Stimulated activated CD8-positive, alpha-beta memory T cell treated with anti-CD3 and anti-CD28 coated beads, Interleukin-2, amount 100 ng/mL, for 48 hours (primary cell): ENCODE data around the gene PDE8A.

Source experiments
- DNase-seq, 2 donors: peaks; one replicate each; pipeline ENCODE4 v3.0.0-alpha.2; 2020; ENCODE audit warnings: low read depth in 2 of 2

The PDE8A gene

GRCh38 chr15:85088300-85088699, 106.6 kb downstream of the PDE8A start:
- DNase-seq = no peak

GRCh38 chr15:85089929-85090597, 108.4 kb downstream of the PDE8A start:
- no peak for DNase-seq

DNA sequence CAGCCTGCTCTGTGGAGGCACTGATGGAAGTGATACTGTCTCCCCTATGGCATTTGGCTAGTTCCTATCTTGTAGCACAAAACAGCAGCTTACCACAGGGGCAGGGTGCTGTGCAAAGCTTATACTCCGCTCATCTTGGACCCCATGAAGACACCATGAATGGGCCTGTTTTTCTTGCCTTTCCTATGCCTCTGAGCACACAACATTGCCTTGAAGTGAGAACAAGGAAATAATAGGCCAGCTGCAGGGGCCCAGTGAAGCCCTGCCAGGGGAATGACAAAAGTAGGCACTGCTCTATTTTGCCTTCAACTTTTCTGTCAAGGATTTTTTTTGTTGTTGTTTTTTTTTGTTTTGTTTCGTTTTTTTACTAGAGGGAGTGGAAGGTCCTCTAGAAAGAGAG, 110.3 kb downstream of the PDE8A start:
- DNase-seq = no peak

- DNase-seq = no peak
These were observed 113.0 kb downstream of the PDE8A start for GRCh38 chr15:85094685-85095084.

- DNase-seq = no peak
These were observed 113.9 kb downstream of the PDE8A start for GRCh38 chr15:85095566-85095965.

DNA sequence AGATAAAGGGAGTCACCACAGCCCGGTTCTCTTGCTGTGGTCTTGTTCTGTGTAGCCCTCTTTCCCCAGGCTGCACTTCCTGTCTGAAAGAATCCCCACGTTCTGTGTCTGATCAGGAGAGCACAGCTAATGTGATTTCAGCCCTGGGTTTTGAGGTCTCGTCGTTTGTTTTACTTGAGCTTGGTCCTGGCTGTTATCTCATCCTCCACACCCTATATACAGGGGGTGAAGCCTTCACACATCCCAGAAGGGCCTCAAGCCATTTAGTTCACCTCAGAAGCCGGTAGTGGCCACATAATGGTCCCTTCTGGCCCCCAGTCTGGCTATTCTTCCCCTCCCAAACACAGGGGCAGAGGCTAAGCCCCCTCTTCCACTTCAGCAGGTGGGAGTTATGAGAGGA, 115.6 kb downstream of the PDE8A start:
- DNase-seq = no peak

DNA sequence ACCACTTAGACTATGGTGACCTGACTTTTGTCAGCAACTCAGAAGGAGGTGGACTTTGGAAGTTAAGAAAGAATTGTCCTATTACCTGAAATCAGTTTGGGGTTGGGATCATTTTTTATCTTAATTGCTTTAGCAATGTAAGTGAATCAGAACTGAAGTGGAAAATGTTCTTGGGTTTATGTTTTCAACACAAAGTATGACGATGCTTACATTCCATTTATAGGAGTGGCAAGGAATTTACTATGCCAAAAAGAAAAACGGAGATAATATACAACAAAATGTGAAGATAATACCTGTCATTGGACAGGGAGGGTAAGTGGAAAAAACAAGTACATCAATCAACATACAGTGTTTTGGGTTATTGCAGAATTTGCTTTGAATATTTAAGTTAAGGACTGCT, 116.1 kb downstream of the PDE8A start:
- DNase-seq = no peak

GRCh38 chr15:85099195-85099803, 117.6 kb downstream of the PDE8A start:
- no peak for DNase-seq

- DNase-seq = no peak
These were observed 118.7 kb downstream of the PDE8A start for GRCh38 chr15:85100186-85100937.

- DNase-seq = no peak
These were observed 122.9 kb downstream of the PDE8A start for GRCh38 chr15:85104584-85104983.

DNA sequence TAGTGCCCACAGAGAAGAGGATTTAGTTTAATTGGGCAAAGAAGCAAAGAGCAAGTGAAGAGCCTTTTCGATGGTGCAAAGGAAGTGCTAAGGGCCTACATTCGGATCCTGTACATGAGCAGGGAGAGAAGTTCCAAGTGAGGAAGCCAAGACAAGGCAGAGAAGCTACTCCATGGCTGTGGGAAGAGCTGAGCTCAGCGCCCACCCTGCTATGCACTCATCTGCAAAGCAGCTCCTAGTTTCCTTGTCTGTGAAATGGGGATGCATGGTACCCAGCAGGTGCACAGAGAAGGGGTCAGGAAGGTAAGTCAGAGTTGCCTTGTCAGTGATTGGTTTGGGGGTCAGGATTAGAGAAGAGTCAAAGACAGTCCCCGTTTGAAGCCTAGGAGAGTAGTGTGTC, 126.5 kb downstream of the PDE8A start:
- no peak for DNase-seq

GRCh38 chr15:85109333-85109732, 127.7 kb downstream of the PDE8A start:
- DNase-seq = no peak

DNA sequence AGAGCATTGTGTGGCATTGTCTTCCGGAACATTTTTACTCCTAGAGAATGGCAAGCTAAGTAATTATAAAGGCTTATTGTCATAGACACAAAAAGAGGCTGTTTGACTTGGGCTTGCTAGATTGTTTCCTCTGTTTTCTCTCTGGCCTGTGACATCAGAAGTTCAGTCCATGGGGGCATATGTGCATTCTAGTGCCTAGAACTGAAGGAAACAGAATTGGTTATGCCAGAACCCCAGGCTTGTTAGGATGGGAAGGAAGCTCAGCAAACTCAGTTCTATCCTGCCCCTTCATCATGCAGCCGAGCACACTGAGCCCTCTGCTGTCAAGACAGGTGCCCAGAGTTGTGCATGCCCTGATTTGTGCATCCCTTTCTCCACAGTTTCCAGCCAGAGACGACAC, 131.3 kb downstream of the PDE8A start:
- DNase-seq = no peak

DNA sequence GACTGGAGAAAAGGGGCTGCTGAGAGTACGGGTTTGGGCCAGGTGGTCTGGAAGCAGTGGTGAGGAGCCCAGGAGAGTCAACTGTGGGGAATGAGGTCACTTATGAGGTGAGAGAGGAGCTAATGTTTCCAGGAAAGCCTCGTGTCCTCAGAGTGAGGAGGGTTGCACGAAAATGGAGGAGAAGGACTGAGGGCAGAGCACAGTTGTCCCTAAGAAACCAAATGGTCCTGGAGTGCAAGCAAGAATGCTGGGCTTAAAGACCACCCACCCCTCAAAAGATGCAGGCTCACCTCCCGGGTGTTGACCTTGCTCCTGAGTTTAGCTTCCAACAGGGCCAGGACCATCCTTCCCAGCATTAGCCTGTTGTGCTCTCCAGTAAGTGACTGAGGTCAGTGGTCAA, 133.2 kb downstream of the PDE8A start:
- DNase-seq = no peak

DNA sequence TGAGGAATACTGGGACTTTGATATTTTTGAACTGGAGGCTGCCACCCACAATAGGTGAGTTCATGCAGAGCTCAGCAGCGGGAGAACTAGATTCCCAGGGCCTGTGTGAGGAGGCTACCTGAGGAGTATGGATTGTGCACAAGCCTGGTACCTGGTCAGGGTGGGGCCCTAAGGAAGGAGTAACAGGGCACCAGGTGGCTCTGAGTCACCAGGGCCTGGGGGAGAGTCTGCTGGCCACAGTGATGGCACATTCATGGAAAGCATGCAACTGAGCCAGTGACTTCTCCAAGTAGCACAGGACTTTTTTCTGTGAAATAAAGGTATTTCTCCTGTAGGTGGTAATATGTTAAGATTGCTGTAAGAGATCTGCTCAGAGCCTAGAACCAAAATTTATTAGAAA, 134.4 kb downstream of the PDE8A start:
- no peak for DNase-seq

- DNase-seq = no peak
These were observed 134.8 kb downstream of the PDE8A start for GRCh38 chr15:85116494-85116893.

- no peak for DNase-seq
These were observed 135.4 kb downstream of the PDE8A start for GRCh38 chr15:85116925-85117646.

DNA sequence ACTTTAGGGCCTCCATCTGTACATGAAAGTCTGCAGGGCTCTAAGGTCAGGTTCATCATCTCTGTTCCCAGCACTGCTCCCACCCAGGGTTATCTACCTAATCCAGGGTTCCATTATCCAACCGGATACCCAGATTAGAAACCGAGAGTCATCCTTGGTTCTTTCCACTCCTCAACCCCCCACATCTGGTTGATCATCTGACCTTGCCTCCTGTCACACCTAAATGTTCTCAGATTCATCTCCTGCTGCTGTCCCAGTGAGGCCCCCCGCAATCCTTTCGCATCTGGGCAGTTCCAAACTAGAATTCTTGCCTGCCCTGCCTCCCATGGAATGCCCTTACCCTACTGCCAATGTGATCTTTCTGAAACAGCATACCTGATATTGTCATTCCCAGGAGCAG, 136.5 kb downstream of the PDE8A start:
- DNase-seq = no peak

DNA sequence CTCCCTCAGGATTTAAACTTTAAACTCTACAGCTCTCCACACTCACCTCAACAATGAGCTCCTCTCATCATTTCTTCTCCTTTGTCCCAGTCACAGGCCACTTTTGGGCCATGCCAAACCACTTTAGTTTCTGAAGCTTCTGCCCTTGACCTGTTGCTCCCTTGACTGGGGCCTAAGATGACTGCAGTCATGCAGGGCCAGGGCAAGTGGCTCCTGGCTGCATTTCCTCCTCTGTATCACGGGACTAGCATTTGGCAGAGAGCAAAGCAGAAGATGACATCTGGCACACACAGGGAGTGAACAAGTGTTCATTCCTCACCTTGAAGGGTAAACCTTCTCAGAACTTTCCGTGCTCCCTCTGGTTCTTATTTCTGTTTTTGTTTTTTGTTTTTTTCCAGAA, 136.9 kb downstream of the PDE8A start:
- DNase-seq = no peak

DNA sequence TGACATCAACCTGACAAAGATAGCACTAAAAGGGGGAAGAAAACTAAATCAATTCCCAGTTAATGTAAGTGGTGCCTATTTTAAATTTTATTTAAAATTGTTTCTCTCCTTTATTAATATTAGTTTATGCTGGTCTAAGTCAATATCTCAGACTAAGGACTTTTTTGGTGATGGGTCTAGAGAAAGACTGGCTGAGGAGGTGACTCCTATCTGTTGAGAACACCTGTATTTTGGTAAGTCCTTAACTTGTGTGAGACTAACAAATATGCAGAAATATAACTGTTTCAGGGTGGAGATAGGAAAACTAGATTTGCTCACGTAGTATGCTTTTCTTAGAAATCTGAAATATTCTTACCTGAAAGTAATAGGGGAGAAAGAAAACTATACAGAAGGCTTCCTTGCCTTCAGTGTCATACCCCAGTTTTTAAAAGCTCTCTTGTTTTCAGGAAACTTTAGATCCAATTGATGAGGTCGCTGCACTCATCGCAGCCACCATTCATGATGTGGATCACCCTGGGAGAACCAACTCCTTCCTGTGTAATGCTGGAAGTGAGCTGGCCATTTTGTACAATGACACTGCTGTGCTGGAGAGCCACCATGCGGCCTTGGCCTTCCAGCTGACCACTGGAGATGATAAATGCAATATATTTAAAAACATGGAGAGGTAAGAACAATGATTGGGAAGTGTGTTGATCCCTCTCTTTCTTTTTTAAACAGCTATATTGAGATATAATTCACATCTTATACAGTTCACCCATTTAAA, 138.9 kb downstream of the PDE8A start:
- DNase-seq = no peak

DNA sequence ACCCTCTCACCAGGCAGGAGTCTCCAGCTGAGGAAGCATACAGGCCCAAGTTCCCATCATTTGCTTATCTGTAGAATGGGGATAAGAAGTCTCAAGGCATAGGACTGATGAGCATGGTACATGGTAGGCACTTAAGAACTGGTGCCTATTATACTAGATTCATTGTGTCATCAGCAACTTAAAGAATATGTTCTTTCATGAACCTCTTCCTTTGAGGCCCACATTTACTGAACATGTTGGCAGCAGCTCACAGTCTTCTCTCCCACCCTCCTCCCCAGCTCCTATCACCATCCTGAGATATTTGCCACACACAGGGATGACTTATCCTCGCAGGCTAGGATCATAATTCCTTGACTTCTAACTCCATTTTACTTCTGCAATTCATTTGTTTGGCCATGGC, 142.5 kb downstream of the PDE8A start:
- DNase-seq = no peak
